ENCODE data around the gene LLGL2.

DNA sequence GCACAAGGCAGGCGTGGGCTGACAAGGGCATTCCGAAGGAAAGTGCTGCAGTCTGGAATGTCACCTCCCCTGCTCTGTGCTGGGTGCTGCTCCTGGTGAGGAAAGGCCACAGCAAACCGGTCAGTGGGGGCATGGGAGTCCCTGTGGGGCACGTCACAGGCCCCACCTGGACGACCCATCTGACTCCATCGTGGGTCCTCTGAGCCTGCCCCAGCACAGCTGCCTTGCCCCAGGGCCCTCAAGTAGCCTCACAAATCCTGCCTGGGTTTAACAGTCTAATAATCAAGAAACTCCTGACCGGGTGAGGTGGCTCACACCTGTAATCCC is 59.3 kb downstream of the LLGL2 start:
- TF ChIP-seq, protein P1, sequence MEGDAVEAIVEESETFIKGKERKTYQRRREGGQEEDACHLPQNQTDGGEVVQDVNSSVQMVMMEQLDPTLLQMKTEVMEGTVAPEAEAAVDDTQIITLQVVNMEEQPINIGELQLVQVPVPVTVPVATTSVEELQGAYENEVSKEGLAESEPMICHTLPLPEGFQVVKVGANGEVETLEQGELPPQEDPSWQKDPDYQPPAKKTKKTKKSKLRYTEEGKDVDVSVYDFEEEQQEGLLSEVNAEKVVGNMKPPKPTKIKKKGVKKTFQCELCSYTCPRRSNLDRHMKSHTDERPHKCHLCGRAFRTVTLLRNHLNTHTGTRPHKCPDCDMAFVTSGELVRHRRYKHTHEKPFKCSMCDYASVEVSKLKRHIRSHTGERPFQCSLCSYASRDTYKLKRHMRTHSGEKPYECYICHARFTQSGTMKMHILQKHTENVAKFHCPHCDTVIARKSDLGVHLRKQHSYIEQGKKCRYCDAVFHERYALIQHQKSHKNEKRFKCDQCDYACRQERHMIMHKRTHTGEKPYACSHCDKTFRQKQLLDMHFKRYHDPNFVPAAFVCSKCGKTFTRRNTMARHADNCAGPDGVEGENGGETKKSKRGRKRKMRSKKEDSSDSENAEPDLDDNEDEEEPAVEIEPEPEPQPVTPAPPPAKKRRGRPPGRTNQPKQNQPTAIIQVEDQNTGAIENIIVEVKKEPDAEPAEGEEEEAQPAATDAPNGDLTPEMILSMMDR (conservative IDR thresholded peaks at IDR 0.05; ENCODE audit: low read depth, low read length) = no peak
- TF ChIP-seq EZH2 (IDR thresholded peaks at IDR 0.05; ENCODE audit: borderline replicate concordance, low read depth, low read length, poor library complexity, severe bottlenecking) = no peak

Measured in A673 (cell line).